ENCODE results near the gene ARRDC3.
"Not testable (repeated sequence)": the region's sequence is repeated elsewhere in the genome, so short reads cannot be mapped to it uniquely, and the experiment has no call there.

Gene ARRDC3

GRCh38 chr5:91359962-91360609 lies 23.0 kb downstream of the ARRDC3 start:
- no peak for DNase-seq

- no peak for DNase-seq
Measured at GRCh38 chr5:91357806-91358205, 25.3 kb downstream of the ARRDC3 start.

GRCh38 chr5:91357012-91357634 lies 26.0 kb downstream of the ARRDC3 start:
- no peak for DNase-seq

GRCh38 chr5:91354867-91355266 lies 28.2 kb downstream of the ARRDC3 start:
- DNase-seq, result peak; percentile 2 to 69

- no peak for DNase-seq
Measured at GRCh38 chr5:91352831-91353695, 30.1 kb downstream of the ARRDC3 start.

GRCh38 chr5:91345461-91345860 lies 37.7 kb downstream of the ARRDC3 start:
- DNase-seq, result no peak

GRCh38 chr5:91344661-91345200 lies 38.4 kb downstream of the ARRDC3 start:
- not testable (repeated sequence) for DNase-seq

GRCh38 chr5:91343916-91344315 lies 39.2 kb downstream of the ARRDC3 start:
- DNase-seq, result no peak

GRCh38 chr5:91342931-91343330 lies 40.2 kb downstream of the ARRDC3 start:
- not testable (repeated sequence) for DNase-seq

- DNase-seq, result no peak
Measured at GRCh38 chr5:91341154-91341553, 42.0 kb downstream of the ARRDC3 start.

- DNase-seq, result no peak
Measured at GRCh38 chr5:91340532-91340931, 42.6 kb downstream of the ARRDC3 start.

- no peak for DNase-seq
Measured at GRCh38 chr5:91339063-91339705, 43.9 kb downstream of the ARRDC3 start.

GRCh38 chr5:91332267-91333045 lies 50.7 kb downstream of the ARRDC3 start:
- DNase-seq, result no peak

- DNase-seq, result no peak
Measured at GRCh38 chr5:91331705-91332104, 51.4 kb downstream of the ARRDC3 start.

GRCh38 chr5:91329283-91329682 lies 53.8 kb downstream of the ARRDC3 start:
- no peak for DNase-seq

- DNase-seq, result no peak
Measured at GRCh38 chr5:91328743-91329142, 54.4 kb downstream of the ARRDC3 start.

GRCh38 chr5:91322981-91323380 lies 60.1 kb downstream of the ARRDC3 start:
- DNase-seq, result not testable (repeated sequence)

- DNase-seq, result no peak
Measured at GRCh38 chr5:91319667-91320066, 63.5 kb downstream of the ARRDC3 start.

- DNase-seq, result no peak
Measured at GRCh38 chr5:91318724-91319123, 64.4 kb downstream of the ARRDC3 start.
